ENCODE measurements around the gene TTYH2. TPM values are rescaled to one million over a fixed set of nuclear protein-coding genes. Genes with fewer than 3 reads are reported as not detected.

The TTYH2 gene
- total RNA-seq, 2 donors from 2014 or later = 2.4 to 3.3 TPM

DNA sequence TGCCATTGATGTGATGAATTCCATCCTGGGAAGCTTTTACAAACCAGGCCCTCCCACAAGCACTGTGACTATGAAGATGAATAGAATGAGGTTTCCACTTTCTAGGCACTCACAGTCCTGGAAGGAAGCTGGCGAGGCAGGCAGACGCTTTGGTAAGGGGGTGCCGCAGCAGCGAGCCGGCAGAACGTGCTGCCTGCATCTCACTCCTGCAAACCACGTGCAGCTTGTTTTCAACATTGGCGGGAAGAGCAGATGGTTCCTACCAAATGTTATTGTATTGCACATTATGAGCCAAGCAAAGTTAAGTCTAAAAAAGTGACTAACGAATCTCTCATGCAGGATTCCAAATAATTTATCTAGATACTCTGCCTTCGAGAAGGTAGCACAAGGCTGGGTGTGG, 57.0 kb downstream of the TTYH2 start:
- no peaks in the 10 kb centered on the region for H3K27me3 ChIP-seq (replicated peaks; ENCODE audit: insufficient read depth)
- TF ChIP-seq, protein P1, sequence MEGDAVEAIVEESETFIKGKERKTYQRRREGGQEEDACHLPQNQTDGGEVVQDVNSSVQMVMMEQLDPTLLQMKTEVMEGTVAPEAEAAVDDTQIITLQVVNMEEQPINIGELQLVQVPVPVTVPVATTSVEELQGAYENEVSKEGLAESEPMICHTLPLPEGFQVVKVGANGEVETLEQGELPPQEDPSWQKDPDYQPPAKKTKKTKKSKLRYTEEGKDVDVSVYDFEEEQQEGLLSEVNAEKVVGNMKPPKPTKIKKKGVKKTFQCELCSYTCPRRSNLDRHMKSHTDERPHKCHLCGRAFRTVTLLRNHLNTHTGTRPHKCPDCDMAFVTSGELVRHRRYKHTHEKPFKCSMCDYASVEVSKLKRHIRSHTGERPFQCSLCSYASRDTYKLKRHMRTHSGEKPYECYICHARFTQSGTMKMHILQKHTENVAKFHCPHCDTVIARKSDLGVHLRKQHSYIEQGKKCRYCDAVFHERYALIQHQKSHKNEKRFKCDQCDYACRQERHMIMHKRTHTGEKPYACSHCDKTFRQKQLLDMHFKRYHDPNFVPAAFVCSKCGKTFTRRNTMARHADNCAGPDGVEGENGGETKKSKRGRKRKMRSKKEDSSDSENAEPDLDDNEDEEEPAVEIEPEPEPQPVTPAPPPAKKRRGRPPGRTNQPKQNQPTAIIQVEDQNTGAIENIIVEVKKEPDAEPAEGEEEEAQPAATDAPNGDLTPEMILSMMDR (IDR thresholded peaks at IDR 0.05) = no peak
- no peak for DNase-seq (ENCODE audit: low spot score)
- no peak overlapping the region for H3K4me3 ChIP-seq
- no peaks in the 10 kb centered on the region for H3K36me3 ChIP-seq
- H3K4me1 ChIP-seq (ENCODE audit: control insufficient read depth in 1 of 2, low read depth in 2 of 2) = no peaks in the 10 kb centered on the region
- no peaks in the 10 kb centered on the region for H3K9me3 ChIP-seq
- no peak overlapping the region for H3K27ac ChIP-seq
- ATAC-seq (ENCODE audit: insufficient number of reproducible peaks, low FRiP score, low read depth) = no peak

DNA sequence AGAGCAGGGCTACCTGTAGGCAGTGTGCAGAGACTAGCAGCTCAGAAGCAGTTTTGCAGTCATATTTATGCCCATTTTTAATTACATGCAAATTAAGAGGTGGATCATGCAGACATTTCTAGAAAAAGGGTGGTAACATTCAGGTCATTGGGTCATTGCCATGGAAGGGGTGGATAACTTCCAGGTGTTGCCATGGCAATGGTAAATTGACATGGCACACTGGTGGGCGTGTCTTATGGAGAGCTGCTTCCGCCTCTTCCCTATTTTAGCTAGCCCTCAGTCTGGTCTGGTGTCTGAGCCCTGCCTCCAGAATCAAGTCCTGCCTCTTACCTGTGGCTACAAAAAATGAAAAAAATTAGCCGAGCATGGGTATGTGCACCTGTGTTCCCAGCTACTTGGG, 57.9 kb downstream of the TTYH2 start:
- no peaks in the 10 kb centered on the region for H3K9me3 ChIP-seq
- H3K27me3 ChIP-seq (replicated peaks; ENCODE audit: insufficient read depth) = no peaks in the 10 kb centered on the region
- TF ChIP-seq, protein P1 (IDR thresholded peaks at IDR 0.05) = no peak
- DNase-seq (ENCODE audit: low spot score) = no peak
- no peaks in the 10 kb centered on the region for H3K4me1 ChIP-seq (ENCODE audit: control insufficient read depth in 1 of 2, low read depth in 2 of 2)
- H3K27ac ChIP-seq = no peak overlapping the region
- no peak overlapping the region for H3K4me3 ChIP-seq
- H3K36me3 ChIP-seq = no peaks in the 10 kb centered on the region
- no peak for ATAC-seq (ENCODE audit: insufficient number of reproducible peaks, low FRiP score, low read depth)

DNA sequence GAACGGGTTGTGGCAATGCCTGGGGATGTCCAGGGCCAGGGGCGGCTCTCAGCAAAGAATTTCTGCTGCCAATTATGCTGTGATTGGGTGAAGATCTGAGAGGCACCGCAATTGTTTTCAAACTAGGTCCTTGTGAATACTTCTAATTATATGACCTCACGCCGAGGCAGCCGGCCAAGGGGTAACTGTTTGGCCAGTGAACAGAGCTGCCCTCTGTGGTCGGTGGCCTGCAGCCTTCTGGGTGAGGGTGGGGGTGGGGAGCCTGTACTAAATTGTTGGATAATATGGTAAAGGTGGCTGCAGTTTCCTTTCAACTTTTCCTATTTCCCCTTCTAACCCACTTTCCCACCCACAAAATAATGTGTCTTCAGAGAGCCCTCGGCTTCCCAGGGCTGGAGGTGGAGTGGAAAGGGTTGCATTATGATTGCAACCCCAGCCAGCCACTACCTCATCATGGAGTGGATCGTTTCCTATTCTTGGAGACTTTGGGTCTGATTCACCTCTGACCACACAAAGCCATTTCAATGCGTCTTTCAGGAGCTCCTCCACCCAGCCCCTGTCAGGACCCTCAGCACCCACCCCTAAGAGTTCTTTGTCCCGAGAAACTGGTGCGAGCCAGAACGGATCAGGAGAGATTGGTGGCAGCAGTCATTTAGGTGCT, 58.7 kb downstream of the TTYH2 start:
- ATAC-seq (ENCODE audit: insufficient number of reproducible peaks, low FRiP score, low read depth) = no peak

DNA sequence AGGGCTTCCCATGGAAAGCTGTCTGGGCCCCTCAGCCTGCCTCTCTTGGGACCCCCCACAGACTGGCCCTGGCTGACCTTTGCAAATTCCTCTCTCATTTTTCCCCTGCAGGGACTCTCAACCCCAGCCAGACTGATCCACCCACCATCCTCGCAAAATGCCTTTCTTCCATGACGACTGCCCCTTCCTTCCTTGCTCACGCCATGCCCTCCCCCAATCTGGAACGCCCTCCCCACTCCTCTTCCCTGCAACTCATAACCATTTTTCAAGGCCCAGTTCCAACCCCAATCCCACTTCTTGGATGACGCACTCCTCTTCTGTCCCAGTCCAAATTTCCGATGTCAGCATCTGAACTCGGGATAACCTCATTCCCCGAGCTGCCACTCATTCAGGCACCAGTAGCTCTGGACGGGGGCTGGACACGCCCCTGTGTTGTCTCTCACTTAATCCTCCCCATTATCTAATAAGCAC, 59.4 kb downstream of the TTYH2 start:
- Histone ChIP-seq H3K4me3 (no peak overlapping the region), H3K9me3 (no peaks in the 10 kb centered on the region), H3K36me3 (no peaks in the 10 kb centered on the region), H3K4me1 (ENCODE audit: control insufficient read depth in 1 of 2, low read depth in 2 of 2) (no peaks in the 10 kb centered on the region), H3K27ac (no peak overlapping the region), H3K27me3 (replicated peaks; ENCODE audit: insufficient read depth) (no peaks in the 10 kb centered on the region)
- TF ChIP-seq, protein P1 (IDR thresholded peaks at IDR 0.05) = no peak
- ATAC-seq (ENCODE audit: insufficient number of reproducible peaks, low FRiP score, low read depth) (no peak), DNase-seq (ENCODE audit: low spot score) (no peak)

More for the DNA sequence above, 58.7 kb downstream of the TTYH2 start:
- no peak for DNase-seq (ENCODE audit: low spot score)
- no peak overlapping the region for H3K4me3 ChIP-seq
- no peaks in the 10 kb centered on the region for H3K27me3 ChIP-seq (replicated peaks; ENCODE audit: insufficient read depth)
- no peak overlapping the region for H3K27ac ChIP-seq
- TF ChIP-seq, protein P1 (IDR thresholded peaks at IDR 0.05) = no peak
- no peaks in the 10 kb centered on the region for H3K36me3 ChIP-seq
- H3K9me3 ChIP-seq = no peaks in the 10 kb centered on the region
- no peaks in the 10 kb centered on the region for H3K4me1 ChIP-seq (ENCODE audit: control insufficient read depth in 1 of 2, low read depth in 2 of 2)

DNA sequence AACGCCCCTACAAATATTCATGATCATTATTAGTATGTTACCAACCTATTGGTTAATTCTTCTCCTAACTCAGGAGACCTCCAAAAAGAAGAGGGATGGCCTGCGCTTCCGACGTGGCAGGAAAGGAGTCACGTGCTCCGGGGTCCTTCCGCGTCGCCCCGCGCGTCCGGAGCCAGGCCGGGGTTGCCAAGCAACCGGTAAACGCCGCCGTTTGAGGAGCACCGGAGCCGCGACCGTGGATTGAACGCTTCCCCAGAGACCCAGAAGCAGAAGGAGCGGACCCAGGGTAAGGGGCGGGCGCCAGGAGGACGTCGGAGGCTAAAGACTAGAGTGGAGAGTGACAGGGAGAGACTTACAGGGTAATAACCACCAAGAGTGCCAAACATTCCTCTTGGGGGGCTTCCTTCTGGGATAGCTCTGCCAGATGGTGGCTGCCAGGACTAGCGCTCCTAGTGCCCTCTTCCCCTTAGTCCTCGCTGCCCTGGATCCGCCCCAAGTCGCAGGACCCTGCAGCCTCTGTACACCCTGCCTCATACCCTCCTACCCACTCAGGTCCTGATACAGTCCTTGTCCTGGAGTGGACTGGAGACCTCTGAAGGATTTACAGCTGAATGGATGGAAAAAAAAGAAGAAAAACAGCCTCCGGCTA, 60.8 kb downstream of the TTYH2 start, which contains the start of gene DNAI2:
Gene DNAI2, plus strand, starts transcription at position 175 of the 649 bp plus-strand sequence. CDS start 7,584 bp downstream, outside the sequence.
- no peak within 1 kb of the TSS for H3K27ac ChIP-seq
- H3K4me3 ChIP-seq = peak within 1 kb of the TSS; percentile 29
- DNase-seq (ENCODE audit: low spot score) (no peak), ATAC-seq (ENCODE audit: insufficient number of reproducible peaks, low FRiP score, low read depth) (no peak)
- no peaks in the 10 kb centered on the region for H3K27me3 ChIP-seq (replicated peaks; ENCODE audit: insufficient read depth)
- no peaks in the 10 kb centered on the region for H3K4me1 ChIP-seq (ENCODE audit: control insufficient read depth in 1 of 2, low read depth in 2 of 2)
- no peaks in the 10 kb centered on the region for H3K36me3 ChIP-seq
- no peaks in the 10 kb centered on the region for H3K9me3 ChIP-seq
- TF ChIP-seq, protein P1 (IDR thresholded peaks at IDR 0.05) = no peak
